B cell (primary cell): ENCODE measurements around the gene DMKN. TPM values are rescaled to one million over a fixed set of nuclear protein-coding genes. Genes with fewer than 3 reads are reported as not detected.

ENCODE experiments used
- ATAC-seq: fragments of 200-7000 bp; cut with Tn5 transposase; one replicate; pipeline ENCODE4 v1.10.0; 2021; ENCODE audit warnings: low read depth, mild to moderate bottlenecking, moderate number of reproducible peaks, moderate library complexity
- CTCF ChIA-PET: fragments of 350-600 bp; sonication (Branson Sonifier 250); formaldehyde crosslinking; loops from one replicate; lab custom pipeline; 2021; ENCODE audit warnings: antibody characterized with exemption, inconsistent platforms; lab: Charles Lee
- POLR2A ChIA-PET: fragments of 350-600 bp; sonication (Branson Sonifier 250); formaldehyde crosslinking; loops from one replicate; lab custom pipeline; 2021; ENCODE audit warnings: antibody characterized with exemption; lab: Charles Lee
- DNase-seq: peaks from one replicate; pipeline ENCODE4 v3.0.0; 2013
- H2AFZ ChIP-seq: 2 replicates; pipeline ENCODE4 v1.6.1; 2012; ENCODE audit warnings: mild to moderate bottlenecking, low read depth, low read length; ENCODE audit not compliant: insufficient read depth, poor library complexity, severe bottlenecking
- H3K27ac ChIP-seq, 2 donors: 1 replicate in 1 of 2; 2 replicates in 1 of 2; pipeline ENCODE4 v1.5.1; 2012 to 2013; ENCODE audit warnings: low read length in 2 of 2, mild to moderate bottlenecking in 2 of 2, moderate library complexity in 1 of 2
- H3K27me3 ChIP-seq, 4 experiments: fragments of 200-600 bp in 1 of 4; sonication (generic) in 1 of 4; replicated peaks in 1 of 4; 1 replicate in 2 of 4; 2 replicates in 2 of 4; pipeline versions ENCODE4 v1.6.1 to v1.7.0; 2013 to 2016; ENCODE audit warnings: low read length in 3 of 4, mild to moderate bottlenecking in 2 of 4, mixed read lengths in 1 of 4, moderate library complexity in 1 of 4; ENCODE audit not compliant: insufficient read depth in 4 of 4, control insufficient read depth in 3 of 4; ENCODE audit errors: control extremely low read depth in 1 of 4
- H3K36me3 ChIP-seq, 2 experiments: replicated peaks in 1 of 2; 1 replicate in 1 of 2; 2 replicates in 1 of 2; pipeline versions ENCODE4 v1.6.1 to v1.7.1; 2013; ENCODE audit warnings: low read length in 1 of 2; ENCODE audit not compliant: insufficient read depth in 2 of 2, control insufficient read depth in 1 of 2; ENCODE audit errors: control extremely low read depth in 1 of 2, extremely low read depth in 1 of 2
- H3K4me1 ChIP-seq, 2 donors: fragments of 200-600 bp in 1 of 2; sonication (generic) in 1 of 2; 1 replicate in 1 of 2; 2 replicates in 1 of 2; pipeline versions ENCODE4 v1.5.1 to v1.6.1; 2013 to 2017; ENCODE audit warnings: low read length in 2 of 2; ENCODE audit not compliant: control insufficient read depth in 2 of 2, insufficient read depth in 2 of 2
- H3K4me2 ChIP-seq: replicated peaks from 2 replicates; pipeline ENCODE3; 2012; ENCODE audit warnings: mild to moderate bottlenecking, low read depth, low read length; ENCODE audit not compliant: poor library complexity, severe bottlenecking
- H3K4me3 ChIP-seq, 5 experiments: fragments of 200-600 bp in 1 of 5; sonication (generic) in 1 of 5; 1 replicate in 3 of 5; 2 replicates in 2 of 5; pipeline versions ENCODE4 v1.5.1 to v1.7.0; 2011 to 2016; ENCODE audit warnings: low read length in 4 of 5, mild to moderate bottlenecking in 4 of 5, low read depth in 2 of 5, control low read depth in 1 of 5, moderate library complexity in 1 of 5; ENCODE audit not compliant: insufficient read depth in 1 of 5; ENCODE audit errors: control extremely low read depth in 1 of 5, extremely low read depth in 1 of 5
- H3K79me2 ChIP-seq: fragments of 200-600 bp; sonication (generic); one replicate; pipeline ENCODE4 v1.6.0; 2016; ENCODE audit warnings: low read length; ENCODE audit not compliant: control insufficient read depth, insufficient read depth
- H3K9ac ChIP-seq: fragments of 200-600 bp; sonication (generic); 2 replicates; pipeline ENCODE4 v1.6.1; 2017; ENCODE audit warnings: mild to moderate bottlenecking, low read length, moderate library complexity
- H3K9me3 ChIP-seq, 3 donors: one replicate each; pipeline versions ENCODE4 v1.6.1 to v1.7.1; 2013; ENCODE audit warnings: low read length in 2 of 3; ENCODE audit not compliant: control insufficient read depth in 2 of 3, insufficient read depth in 1 of 3; ENCODE audit errors: control extremely low read depth in 1 of 3
- H4K20me1 ChIP-seq: 2 replicates; pipeline ENCODE4 v1.6.0; 2012; ENCODE audit warnings: mild to moderate bottlenecking, low read length; ENCODE audit not compliant: insufficient read depth, control insufficient read depth, poor library complexity, severe bottlenecking
- H3K27ac Mint-ChIP-seq: one replicate; pipeline ENCODE4 v1.8.0; 2021; ENCODE audit warnings: mixed read lengths
- H3K27me3 Mint-ChIP-seq: one replicate; pipeline ENCODE4 v1.8.0; 2021; ENCODE audit warnings: mixed read lengths
- H3K4me1 Mint-ChIP-seq: one replicate; pipeline ENCODE4 v1.8.0; 2021; ENCODE audit warnings: mixed read lengths
- H3K4me3 Mint-ChIP-seq: one replicate; pipeline ENCODE4 v1.8.0; 2021; ENCODE audit warnings: mixed read lengths
- H3K9me3 Mint-ChIP-seq: one replicate; pipeline ENCODE4 v1.8.0; 2022; ENCODE audit warnings: mixed read lengths; ENCODE audit not compliant: insufficient read depth
- EZH2 ChIP-seq: IDR thresholded peaks from 2 replicates; pipeline ENCODE4 v1.6.1; 2012; ENCODE audit warnings: borderline replicate concordance, low read depth, mild to moderate bottlenecking, moderate library complexity, low read length; ENCODE audit not compliant: insufficient read depth, poor library complexity, severe bottlenecking
- WGBS: methylation state at CpG from one replicate; pipeline ENCODE4 v1.1.5; 2013; ENCODE audit warnings: missing lambda C conversion rate; ENCODE audit not compliant: insufficient coverage; 5-methylcytosine and 5-hydroxymethylcytosine counted together
- intact Hi-C: fragments of 100-400 bp; cut with micrococcal nuclease; formaldehyde crosslinking; loops from one replicate; pipeline ENCODE4 v1.10.0; 2022
- polyA plus RNA-seq: library from polyadenylated mRNA; depleted of rRNA; stranded (reverse); fragments of >200 nt; gene quantifications from 2 replicates; pipeline ENCODE4 v1.2.3, GENCODE V29; 2012
- total RNA-seq, 2 donors: library from RNA; stranded (reverse); fragments of 120-200 nt in 1 of 2; gene quantifications; 1 replicate in 1 of 2; 2 replicates in 1 of 2; pipeline versions ENCODE4 v1.2.3 to v1.2.4, GENCODE V29; 2013 to 2022
- TF ChIP-seq, protein P1 (sequence below): fragments of 200-600 bp; IDR thresholded peaks from one replicate; pipeline ENCODE4 v1.8.0; 2022; ENCODE audit warnings: antibody characterized with exemption, mild to moderate bottlenecking

The DMKN gene
- total and polyA plus RNA-seq, 2 donors (not counting 1 experiment from before 2014, with no cell fraction given) = 0.58 to 4.5 TPM

DNA sequence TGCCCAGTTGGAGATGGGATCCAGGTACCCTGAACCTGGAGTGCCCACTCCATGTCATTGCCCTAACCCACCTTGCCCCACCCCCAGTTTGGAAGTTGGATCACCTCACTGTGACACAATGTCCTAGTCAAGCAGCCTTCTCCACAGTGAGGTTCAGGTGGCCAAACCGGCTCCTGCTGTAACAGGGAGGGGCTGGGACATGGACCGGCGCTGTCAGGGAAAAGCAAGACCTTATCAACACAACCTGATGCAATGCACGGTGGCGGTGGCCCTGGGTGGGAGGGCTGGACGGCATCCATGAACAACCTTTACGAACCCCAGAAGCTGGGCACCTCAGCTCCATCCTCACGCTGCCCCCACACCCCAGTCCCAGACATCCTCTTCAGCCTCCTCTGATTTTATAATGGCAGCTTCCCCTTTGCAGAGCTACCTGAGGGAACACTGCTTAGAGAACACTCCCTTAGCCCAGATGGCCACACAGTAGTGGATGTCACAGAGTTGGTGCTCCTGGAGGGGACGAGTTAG lies 21.6 kb downstream of the DMKN start:
- H2AFZ ChIP-seq = no peak overlapping the region
- no peak overlapping the region for H3K4me3 ChIP-seq
- peaks cover 7% of the 10 kb centered on the region for H3K27me3 Mint-ChIP-seq
- 91% methylated on average over 9 of the region's 9 CpGs for WGBS
- no peak overlapping the region for H3K27ac Mint-ChIP-seq
- no peak overlapping the region for H3K27ac ChIP-seq
- no peak overlapping the region for H3K4me3 Mint-ChIP-seq
- peaks cover 8% of the 10 kb centered on the region for H3K4me1 Mint-ChIP-seq
- intact Hi-C loops = loop anchor here (10.0 kb wide), 1 partner anchor 347 kb away; the partner anchor contains the start of gene FXYD7
- ATAC-seq (no peak), DNase-seq (no peak)
- no peaks in the 10 kb centered on the region for H4K20me1 ChIP-seq
- ChIA-PET POLR2A (no interaction called here), CTCF (interaction anchor here (0.8 to 3.4 kb wide), 10 partner anchors 18 to 425 kb away, joined by 3 to 11 read pairs (median 4); no protein-coding TSS in a partner anchor)
- H3K9me3 ChIP-seq = no peaks in the 10 kb centered on the region
- no peak overlapping the region for H3K4me2 ChIP-seq
- H3K9me3 Mint-ChIP-seq = no peaks in the 10 kb centered on the region
- H3K27me3 ChIP-seq = peaks cover 0 to 6% (median 2%) of the 10 kb centered on the region in 4 experiments
- H3K79me2 ChIP-seq = no peaks in the 10 kb centered on the region
- no peak for TF ChIP-seq EZH2
- TF ChIP-seq, protein P1, sequence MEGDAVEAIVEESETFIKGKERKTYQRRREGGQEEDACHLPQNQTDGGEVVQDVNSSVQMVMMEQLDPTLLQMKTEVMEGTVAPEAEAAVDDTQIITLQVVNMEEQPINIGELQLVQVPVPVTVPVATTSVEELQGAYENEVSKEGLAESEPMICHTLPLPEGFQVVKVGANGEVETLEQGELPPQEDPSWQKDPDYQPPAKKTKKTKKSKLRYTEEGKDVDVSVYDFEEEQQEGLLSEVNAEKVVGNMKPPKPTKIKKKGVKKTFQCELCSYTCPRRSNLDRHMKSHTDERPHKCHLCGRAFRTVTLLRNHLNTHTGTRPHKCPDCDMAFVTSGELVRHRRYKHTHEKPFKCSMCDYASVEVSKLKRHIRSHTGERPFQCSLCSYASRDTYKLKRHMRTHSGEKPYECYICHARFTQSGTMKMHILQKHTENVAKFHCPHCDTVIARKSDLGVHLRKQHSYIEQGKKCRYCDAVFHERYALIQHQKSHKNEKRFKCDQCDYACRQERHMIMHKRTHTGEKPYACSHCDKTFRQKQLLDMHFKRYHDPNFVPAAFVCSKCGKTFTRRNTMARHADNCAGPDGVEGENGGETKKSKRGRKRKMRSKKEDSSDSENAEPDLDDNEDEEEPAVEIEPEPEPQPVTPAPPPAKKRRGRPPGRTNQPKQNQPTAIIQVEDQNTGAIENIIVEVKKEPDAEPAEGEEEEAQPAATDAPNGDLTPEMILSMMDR = no peak
- no peak overlapping the region for H3K9ac ChIP-seq
- H3K36me3 ChIP-seq = no peaks in the 10 kb centered on the region
- peaks cover 6 to 11% of the 10 kb centered on the region in 2 donors for H3K4me1 ChIP-seq

DNA sequence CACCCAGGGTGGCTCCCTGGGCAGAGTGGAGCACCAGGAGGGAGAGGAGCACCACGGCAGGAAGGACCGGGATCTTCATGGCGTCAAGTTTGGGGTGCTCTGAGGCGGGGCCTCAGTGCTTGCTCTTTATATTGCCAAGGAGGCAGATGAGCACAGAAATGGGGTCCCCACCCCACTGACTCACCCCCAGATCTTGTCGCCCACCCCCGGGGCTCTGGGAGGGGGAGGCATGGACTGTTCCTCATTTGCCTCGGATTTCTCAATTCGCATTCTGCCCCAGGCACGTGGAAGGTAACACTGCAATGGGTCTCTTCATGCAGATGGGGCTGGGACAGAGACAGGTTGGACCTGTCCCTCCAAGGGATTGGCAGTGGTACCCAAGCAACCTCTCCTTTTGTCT lies 23.1 kb downstream of the DMKN start, which contains the start of gene KRTDAP:
Gene KRTDAP (minus strand): TSS at position 101 of the 400 bp plus-strand sequence. CDS start 22 bp downstream, at position 79.
- ChIA-PET POLR2A (no interaction called here), CTCF (interaction anchor here (0.7 to 3.4 kb wide), 6 partner anchors 12 to 424 kb away, joined by 3 to 11 read pairs (median 4); no protein-coding TSS in a partner anchor)
- intact Hi-C loops = loop anchor here (10.0 kb wide), 1 partner anchor 346 kb away; the partner anchor contains the start of gene FXYD7
- peaks cover 5% of the 10 kb centered on the region for H3K4me1 Mint-ChIP-seq
- H3K79me2 ChIP-seq = no peaks in the 10 kb centered on the region
- TF ChIP-seq, protein P1 = no peak
- no peak for TF ChIP-seq EZH2
- no peak within 1 kb of the TSS for H2AFZ ChIP-seq
- WGBS = 85% methylated on average over 8 of the region's 9 CpGs
- H3K4me3 ChIP-seq = no peak within 1 kb of the TSS
- H3K4me2 ChIP-seq = no peak within 1 kb of the TSS
- no peaks in the 10 kb centered on the region for H3K36me3 ChIP-seq
- H3K4me1 ChIP-seq = peaks cover 5 to 9% of the 10 kb centered on the region in 2 donors
- DNase-seq (no peak), ATAC-seq (no peak)
- H3K27me3 Mint-ChIP-seq = peaks cover 7% of the 10 kb centered on the region
- no peaks in the 10 kb centered on the region for H3K9me3 ChIP-seq
- no peak within 1 kb of the TSS for H3K4me3 Mint-ChIP-seq
- peaks cover 0 to 6% (median 2%) of the 10 kb centered on the region in 4 experiments for H3K27me3 ChIP-seq
- no peak within 1 kb of the TSS for H3K27ac ChIP-seq
- no peaks in the 10 kb centered on the region for H4K20me1 ChIP-seq
- H3K9me3 Mint-ChIP-seq = no peaks in the 10 kb centered on the region
- H3K27ac Mint-ChIP-seq = no peak within 1 kb of the TSS
- no peak within 1 kb of the TSS for H3K9ac ChIP-seq
